GM19043 (cell line): ENCODE results near the gene DAB1.
A peak's percentile ranks its signal among the peaks of the same experiment; 100 is the strongest.

Experiments
- ATAC-seq: cut with Tn5 transposase; IDR thresholded peaks from one replicate; pipeline ENCODE4 v1.9.1; 2021; ENCODE audit warnings: low read depth; ENCODE audit not compliant: unreplicated experiment

DAB1 gene

DNA sequence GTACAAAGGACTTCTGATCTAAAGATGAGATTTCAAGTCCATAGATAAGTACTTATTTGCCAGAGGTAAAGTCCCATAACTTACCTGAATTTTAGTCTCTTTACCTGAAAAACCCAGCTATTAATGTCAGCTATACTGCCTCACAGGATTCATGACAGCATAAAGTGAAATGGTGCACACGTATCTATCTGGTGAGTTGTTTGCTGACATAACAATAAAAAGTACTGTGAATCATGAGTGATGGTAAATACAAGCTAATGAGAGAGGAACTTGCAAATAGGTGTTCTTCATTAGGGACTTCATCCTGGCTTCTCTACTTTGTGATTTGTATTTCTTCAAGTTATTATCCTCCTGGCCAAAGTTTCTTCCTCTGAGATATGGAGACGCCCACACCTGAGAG, 233.0 kb downstream of the DAB1 start:
- no peak for ATAC-seq

DNA sequence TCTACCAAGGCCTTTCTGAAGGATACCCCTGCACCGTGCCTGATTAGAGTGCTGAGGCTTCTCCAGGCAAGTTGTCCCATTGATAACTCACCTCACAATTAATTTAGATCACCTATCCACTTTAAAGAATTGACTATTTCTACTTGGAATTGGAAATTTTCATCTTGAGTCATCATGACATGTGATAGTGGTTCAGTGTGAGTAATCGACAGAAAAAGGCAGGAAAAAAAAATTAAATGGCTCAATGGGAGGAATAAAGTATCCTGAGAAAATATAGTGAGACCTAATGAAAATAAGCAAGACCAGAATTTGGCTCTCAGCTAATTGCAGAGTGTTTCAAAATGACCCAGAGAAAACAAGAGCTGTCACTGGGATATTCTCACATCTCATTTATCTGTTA, 235.7 kb downstream of the DAB1 start:
- ATAC-seq: no peak

- ATAC-seq: no peak
Measured at GRCh38 chr1:57186455-57186854, 237.4 kb downstream of the DAB1 start.

DNA sequence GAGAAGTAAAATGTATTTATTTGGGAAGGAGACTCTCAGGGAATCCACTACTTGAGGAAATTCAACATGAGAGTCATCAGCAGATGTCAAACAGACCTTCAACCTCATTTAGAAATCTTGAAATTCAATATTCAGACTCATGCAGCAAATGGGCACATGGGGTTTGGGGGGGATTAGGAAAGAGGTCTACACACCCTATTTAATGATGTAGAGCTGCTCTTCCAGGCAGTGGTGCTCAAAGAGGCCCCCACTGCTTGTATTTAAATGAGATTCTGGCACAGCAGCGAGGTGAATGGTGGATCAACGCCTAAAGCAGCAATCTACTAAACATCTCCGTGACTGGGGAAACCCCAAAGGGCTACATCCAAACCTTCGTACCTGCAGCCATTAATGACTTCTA, 244.9 kb downstream of the DAB1 start:
- ATAC-seq: no peak

- ATAC-seq: no peak
Measured at GRCh38 chr1:57175506-57175905, 248.4 kb downstream of the DAB1 start.

DNA sequence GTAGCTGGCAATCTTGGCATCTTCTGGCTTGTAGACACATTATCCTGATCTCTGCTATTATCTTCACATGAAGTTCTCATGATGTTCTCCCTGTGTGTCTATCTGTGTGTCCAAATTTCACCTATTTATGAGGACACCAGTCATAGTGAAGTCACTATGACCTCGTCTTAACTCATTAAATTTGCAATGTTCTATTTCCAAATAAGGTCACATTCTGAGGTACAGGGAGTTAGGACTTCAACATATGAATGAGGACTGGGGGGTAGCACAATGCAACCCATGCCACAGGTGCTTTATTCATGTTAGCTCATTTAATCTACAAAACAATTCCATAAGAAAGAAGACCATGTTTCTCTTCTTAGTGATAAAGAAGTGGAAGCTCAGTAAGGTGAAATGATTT, 251.8 kb downstream of the DAB1 start:
- ATAC-seq: no peak

DNA sequence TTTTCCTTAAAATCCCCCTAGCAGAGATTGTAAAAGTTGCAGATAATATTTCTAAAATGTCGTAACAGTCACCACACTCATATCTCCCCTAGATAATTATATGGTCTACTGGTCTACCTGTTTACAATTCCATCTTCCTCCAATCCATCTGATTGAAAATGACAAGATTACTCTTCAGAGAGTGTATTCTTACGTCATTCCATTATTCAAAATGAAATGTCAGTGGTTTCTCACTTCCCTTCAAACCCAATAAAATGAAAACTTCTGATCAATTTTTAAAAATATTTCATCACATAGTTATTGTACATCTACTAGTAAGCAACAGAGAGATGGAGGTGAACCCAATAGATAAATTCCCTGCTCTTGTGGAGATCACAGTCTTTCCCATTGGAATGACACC, 255.9 kb downstream of the DAB1 start:
- ATAC-seq: no peak

- ATAC-seq: no peak
Measured at GRCh38 chr1:57165546-57165945, 258.3 kb downstream of the DAB1 start.

DNA sequence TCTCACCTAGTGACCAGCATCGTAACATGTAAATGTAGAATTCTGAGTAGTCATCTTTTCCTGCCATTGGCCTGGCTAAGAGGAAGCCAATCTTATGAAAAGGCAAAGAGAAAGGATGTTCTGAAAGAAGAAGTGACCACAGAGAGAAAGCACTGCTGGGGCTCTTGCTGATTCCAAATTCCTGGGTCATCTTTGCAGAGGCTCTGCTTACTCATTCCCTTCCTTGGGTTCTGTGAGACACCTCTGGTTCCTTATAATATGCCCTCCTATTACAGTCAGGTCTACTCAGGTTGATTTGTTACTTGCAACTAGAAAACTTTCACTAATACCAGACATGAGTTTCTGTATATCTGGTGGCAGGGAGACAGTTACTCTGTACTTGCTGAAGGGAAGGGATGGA, 259.3 kb downstream of the DAB1 start:
- no peak for ATAC-seq

DNA sequence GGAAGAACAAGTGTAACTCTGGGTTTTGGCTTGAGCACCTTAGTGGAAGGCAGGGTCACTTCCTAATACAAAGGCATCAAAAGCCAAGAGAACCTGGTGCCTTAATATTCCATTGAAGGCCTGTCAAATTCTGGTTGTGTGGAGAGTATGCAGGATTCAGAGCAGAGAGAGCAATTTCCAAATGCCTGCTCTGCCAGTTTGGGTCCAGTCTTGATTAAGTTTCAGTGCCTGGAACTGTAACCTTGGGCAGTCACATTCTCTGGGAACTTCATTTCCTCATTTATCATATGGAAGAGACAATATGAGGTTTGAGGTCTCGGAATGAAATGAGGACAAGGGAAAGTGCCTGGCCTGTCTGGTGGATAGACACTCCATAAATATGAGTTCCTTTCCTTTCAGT, 260.1 kb downstream of the DAB1 start:
- no peak for ATAC-seq

DNA sequence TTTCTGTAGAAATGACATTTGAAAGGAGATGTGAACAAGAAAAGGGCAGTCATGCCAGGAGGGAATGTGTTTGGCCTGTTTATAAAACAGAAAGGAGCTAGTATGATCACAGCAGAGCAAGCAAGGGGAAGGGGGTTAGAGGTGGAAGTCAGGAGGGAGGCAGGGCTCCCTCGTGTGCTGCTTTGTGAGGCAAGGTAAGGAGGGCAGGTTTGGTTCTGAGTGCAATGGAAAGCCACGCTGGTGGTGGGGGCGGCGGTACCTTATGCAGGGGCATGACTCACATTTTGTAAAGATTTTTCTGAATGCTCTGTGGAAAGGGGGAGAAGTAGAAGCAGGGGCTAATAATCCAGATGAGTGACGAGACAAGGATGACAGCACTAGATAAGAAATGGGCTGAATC, 260.5 kb downstream of the DAB1 start:
- no peak for ATAC-seq

DNA sequence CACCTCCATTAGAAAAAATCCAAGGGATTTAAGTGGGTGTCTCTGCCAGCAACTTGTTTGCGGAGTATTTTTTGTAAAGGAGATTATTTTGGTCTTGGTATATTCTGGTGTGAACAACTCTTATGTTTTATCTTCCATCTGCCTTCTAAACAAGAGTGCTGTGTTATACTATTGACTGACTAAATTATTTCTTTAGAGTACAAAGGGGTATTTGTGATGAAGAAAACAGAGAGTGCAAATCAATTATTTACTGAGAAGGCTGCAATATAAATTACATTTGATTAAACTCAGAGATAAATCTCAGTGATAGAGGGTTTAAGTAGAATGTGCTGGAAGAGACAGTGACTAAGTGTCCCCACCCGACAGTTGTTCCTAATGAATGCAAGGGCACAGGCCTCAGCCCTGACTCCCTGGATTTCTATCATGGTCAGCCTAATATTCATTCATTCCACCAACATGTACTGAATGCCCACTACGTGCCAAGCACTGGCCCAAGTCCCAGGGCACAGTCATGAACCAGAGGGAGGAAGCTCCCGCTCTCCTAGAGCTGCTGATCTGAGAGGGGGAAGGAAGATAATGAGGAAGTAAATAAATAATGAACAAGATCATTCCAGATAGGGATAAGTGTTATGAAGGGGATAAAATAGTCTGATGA, 261.1 kb downstream of the DAB1 start:
- ATAC-seq: no peak

GRCh38 chr1:57160594-57160993, 263.3 kb downstream of the DAB1 start:
- no peak for ATAC-seq

DNA sequence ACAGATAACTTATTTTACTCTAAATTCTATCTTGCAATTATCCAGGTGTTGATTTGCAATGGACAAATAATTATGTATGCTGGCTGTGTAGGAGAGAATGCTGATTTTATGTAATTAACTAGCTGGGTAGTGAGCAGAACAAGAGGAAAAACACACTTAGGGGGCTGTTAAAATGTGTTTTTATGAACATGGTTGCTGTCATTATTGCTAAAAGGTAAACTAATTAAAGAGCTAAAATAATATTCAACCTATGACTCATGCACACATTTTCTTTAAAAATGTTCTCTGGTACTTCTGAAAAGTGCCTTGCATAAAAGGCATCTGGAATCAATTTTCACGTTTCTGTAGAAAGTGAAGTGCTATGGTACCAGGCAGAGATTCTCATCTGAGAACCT, 265.3 kb downstream of the DAB1 start:
- no peak for ATAC-seq

DNA sequence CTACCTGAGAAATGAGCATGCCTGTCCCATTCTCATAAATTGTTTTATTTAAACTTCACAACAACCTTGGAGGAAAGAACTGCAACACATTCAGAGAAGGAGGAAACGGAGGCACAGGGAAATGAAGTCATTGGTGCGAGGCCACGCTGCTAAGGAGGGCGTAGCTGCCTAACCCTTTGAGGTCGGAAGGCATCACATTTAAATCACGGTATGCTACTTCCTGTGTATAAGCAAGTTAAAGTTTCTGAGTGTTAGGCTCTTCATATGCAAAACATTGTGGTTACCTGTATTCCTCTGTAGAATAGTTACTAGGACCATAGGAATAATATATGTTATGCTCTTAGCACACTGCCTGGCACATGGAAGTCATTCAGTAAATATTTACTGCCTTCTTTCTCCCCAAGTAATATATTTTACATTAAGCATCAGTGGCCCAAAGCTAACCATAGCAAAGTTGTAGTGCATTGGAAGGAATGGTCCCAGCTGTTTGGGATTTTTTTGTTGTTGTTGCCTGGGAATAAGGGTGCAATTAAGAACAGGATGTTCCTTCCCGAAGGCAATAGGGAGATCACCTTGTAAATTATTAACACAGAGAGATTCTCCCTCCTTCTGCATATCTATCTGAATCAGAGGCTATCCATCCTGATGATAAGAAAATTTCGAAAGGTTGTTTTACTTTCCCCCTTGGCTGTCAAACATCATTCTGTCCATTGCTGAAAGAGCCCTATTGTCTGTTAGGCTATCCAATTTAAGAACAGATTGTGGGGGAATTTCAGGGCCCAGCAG, 265.8 kb downstream of the DAB1 start:
- ATAC-seq: peak; percentile 74

GRCh38 chr1:57156907-57157306, 267.0 kb downstream of the DAB1 start:
- ATAC-seq: no peak

DNA sequence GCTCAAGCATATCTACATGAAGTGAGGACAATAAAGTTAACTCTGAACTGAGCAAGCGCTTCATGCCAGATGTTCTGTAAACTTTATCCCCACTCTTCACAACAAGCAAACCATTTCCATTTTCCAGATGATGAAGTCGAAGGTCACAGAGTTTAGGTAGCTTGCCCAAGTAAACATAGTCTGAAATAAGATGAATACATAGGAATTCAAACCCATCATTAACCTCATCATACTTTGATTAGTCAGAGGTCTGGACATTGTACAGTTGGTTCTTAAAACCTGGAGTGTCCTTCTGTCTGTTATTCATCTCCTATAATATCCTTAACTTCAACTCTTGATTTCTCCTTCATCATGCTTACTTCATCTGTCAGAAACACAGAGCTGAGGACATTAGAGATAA, 277.8 kb downstream of the DAB1 start:
- no peak for ATAC-seq

- ATAC-seq: no peak
Measured at GRCh38 chr1:57142999-57143398, 280.9 kb downstream of the DAB1 start.

GRCh38 chr1:57142169-57142568, 281.7 kb downstream of the DAB1 start:
- ATAC-seq: no peak

GRCh38 chr1:57138432-57139078, 285.3 kb downstream of the DAB1 start:
- no peak for ATAC-seq

GRCh38 chr1:57137980-57138379, 285.9 kb downstream of the DAB1 start:
- peak; percentile 89 for ATAC-seq

- ATAC-seq: no peak
Measured at GRCh38 chr1:57134803-57135202, 289.1 kb downstream of the DAB1 start.
